Measurements from ENCODE around the gene NOC4L. TPM values are rescaled to one million over a fixed set of nuclear protein-coding genes. Genes with fewer than 3 reads are reported as not detected.

NOC4L gene
- total RNA-seq, 1 donor from 2014 or later = 14.6 TPM

DNA sequence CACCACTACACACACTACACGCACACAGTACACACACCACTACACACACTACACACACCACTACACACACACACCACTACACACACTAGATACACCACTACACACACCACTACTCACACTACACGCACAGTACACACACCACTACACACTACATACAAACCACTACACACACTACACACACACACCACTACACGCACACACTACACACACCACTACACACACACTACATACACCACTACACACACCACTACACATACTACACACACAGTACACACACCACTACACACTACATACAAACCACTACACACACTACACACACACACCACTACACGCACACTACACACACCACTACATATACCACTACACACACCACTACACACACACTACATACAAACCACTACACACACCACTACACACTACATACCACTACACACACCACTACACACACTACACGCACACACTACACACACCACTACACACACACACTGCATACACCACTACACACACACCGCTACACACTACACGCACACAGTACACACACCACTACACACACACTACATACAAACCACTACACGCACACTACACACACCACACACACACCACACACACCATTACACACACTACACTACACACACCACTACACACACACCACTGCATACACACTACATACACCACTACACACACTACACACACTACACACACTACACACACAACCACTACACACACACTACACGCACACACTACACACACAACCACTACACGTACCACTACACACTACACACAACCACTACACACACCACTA lies 11.7 kb downstream of the NOC4L start:
- no peak for DNase-seq (ENCODE audit: low spot score)

DNA sequence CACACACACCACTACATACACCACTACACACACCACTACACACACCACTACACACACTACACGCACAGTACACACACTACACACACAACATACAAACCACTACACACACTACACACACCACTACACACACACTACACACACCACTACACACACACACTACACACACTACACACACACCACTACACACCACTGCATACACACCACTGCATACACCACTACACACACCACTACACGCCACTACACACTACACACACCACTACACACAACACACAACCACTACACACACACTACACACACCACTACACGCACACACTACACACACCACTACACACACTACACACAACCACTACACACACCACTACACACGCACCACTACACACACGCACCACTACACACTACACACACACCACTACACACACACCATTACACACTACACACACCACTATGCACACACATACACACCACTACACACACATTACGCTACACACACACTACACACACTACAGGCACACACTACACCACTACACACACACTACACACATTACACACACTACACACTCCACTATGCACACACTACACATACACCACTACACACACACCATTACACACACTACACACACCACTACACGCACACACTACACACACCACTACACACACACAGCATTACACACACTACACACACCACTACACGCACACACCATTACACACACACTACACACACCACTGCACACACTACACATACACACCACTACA lies 12.5 kb downstream of the NOC4L start:
- DNase-seq (ENCODE audit: low spot score) = no peak

DNA sequence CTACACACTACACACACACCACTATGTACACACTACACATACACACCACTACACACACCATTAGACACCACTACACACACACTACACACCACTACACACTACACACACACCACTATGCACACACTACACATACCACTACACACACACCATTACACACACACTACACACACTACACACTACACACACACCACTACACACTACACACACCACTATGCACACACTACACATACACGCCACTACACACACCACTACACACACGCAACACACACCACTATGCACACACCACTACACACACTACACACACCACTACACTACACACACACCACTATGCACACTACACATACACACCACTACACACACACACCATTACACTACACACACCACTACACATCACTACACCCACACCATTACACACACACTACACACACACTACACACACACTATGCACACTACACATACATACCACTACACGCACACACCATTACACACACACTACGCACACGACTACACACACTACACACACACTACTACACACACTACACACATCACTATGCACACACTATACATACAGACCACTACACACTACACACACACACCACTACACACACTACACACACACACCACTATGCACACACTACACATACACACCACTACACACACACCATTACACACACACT lies 13.6 kb downstream of the NOC4L start:
- no peak for DNase-seq (ENCODE audit: low spot score)

DNA sequence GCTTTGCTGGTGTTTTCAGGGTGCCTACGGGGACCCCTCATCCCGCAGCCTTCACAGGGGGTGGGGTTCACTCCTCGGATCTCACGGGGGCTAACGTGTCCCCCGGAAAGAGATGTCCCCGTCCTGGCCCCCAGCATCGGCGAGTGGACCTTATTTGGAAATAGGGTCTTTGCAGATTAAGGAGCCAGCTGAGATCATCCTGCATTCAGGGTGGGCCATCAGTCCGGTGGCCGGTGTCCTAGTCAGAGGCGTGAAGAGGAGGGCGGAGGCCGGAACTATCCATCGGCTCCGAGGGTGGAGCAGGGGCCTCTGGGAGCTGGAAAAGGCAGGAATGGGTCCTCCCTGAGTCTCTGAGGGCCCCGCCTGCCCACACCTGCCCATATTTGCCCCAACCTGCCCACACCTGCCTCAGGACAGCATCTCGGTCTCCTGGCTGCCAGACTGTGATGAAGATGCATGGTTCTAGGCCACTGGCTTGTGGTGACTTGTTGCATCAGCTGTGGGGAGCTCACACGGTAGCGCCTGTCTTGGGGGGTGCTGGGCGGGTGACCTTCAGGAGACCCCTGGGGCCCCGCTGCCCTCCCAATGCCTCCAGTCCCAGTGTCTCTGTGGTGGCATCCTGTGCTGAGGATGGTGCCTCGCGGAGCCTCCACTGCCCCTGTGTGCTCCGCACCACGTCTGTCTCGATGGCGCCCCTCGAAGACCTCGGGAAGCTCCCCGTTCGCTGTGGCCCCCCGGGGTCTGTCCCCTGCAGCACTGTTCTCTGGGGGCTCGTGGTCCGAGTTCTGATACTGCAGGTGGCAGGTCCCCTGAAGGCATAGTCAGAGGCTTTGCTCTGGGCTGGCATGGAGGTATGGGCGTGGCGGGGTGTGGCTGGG lies 14.7 kb downstream of the NOC4L start:
- no peak for DNase-seq (ENCODE audit: low spot score)

DNA sequence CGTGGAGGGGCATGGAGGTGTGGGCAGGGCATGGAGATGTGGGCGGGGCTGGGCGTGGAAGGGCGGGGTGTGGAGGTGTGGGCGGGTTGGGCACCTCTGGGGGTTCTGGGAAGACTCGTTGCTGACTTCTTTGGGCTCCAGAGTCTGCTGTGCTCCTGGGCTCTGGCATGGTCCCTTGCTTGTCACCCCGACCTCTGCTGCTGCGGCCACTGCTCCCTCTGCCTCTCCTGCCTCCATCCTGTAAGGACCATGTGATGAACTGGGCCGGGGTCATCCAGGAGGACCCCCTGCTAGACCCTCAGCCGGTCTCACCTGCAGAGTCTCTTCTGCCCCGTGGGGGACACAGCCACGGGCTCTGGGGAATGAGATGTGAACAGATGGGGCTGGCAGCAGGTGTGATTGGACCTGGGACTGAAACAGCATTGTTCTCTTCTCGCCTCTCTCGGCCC lies 15.3 kb downstream of the NOC4L start:
- no peak for DNase-seq (ENCODE audit: low spot score)

DNA sequence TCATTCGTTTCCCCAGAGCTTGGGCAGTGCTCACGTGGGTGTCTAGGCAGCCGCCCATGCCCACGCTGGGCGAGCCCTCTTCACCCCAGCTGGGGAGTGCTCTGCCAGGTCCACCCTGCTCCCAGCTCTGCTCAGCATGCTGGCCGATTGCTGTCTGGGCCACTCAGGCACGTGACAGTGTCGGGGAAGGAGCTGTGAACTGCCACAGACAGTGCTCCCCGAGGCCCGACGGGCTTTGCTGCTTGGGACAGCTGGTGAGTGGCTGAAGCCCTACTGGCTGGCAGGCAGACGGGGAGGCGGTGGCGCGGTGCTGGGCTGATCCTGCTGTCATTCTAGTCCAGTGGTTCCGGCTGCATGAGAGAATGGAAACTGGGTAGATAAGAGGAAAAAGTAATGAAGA lies 15.8 kb downstream of the NOC4L start:
- no peak for DNase-seq (ENCODE audit: low spot score)

DNA sequence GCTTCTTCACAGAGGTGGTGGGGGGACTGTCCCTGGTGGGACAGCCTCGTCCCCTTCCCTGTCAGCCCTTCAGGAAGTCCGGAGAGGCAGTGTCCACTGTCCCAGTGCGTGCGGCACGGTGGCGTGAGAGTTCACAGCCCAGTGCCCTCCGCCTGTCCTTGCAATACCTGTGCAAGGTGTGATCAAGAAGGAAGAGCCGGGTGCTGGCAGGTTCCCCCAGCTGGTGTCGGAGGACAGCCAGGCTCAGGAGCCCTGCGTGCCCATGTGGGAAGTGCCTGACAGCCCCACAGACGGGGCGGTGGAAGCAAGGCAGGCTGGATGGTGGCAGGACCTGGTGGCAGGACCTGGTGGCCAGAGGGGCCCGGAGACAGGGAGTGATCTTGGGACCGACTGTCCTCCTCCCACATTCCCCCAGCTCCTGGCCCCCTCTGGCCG lies 16.4 kb downstream of the NOC4L start:
- DNase-seq (ENCODE audit: low spot score) = no peak

DNA sequence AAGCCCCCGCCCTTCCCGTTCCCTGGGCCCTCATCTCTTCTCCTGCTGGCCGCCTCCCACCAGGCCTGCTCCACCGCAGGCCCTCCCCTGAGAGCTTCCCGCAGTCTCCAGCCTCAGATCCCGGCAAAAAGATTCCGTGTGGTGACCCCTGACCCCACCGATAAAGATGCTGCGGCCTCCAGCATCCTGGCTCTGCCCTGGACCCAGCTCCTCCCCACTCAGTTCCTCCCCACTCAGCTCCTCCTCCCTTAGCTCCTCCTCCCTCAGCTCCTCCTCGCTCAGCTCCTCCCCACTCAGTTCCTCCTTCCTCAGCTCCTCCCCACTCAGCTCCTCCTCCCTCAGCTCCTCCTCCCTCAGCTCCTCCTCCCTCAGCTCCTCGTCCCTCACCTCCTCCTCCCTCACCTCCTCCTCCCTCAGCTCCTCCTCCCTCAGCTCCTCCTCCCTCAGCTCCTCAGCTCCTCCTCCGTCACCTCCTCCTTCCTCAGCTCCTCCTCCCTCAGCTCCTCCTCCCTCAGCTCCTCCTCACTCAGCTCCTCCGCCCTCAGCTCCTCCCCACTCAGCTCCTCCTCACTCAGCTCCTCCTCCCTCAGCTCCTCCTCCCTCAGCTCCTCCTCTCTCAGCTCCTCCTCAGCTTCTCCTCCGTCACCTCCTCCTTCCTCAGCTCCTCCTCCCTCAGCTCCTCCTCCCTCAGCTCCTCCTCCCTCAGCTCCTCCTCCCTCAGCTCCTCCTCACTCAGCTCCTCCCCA lies 17.0 kb downstream of the NOC4L start:
- DNase-seq (ENCODE audit: low spot score) = no peak

DNA sequence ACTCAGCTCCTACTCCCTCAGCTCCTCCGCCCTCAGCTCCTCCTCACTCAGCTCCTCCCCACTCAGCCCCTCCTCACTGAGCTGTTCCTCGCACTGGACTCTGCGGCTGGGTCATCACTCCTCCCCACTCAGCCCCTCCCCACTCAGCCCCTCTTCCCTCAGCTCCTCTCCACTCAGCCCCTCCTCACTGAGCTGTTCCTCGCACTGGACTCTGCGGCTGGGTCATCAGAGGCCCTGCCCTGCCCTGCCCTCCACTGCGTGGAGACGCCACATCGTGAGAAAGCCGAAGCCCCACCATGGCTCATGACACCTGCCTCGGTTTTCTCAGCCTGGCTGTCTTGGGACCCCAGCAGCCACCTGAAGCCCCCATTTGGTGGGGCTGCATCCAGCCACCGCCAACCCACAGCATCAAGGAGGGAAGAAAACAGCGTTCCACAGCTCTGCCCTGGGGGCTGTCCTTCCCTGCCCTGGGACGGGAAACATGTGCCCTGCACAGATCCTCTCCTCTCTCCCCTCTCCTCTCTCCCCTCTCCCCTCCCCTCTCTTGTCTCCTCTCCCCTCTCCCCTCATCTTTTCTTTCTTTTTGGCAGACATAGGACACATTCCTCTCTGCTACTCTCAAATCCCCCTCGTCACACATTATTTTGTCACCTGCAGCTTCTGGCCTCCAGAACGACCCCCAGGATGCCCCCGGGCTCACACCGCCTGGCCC lies 17.7 kb downstream of the NOC4L start:
- DNase-seq (ENCODE audit: low spot score) = no peak

DNA sequence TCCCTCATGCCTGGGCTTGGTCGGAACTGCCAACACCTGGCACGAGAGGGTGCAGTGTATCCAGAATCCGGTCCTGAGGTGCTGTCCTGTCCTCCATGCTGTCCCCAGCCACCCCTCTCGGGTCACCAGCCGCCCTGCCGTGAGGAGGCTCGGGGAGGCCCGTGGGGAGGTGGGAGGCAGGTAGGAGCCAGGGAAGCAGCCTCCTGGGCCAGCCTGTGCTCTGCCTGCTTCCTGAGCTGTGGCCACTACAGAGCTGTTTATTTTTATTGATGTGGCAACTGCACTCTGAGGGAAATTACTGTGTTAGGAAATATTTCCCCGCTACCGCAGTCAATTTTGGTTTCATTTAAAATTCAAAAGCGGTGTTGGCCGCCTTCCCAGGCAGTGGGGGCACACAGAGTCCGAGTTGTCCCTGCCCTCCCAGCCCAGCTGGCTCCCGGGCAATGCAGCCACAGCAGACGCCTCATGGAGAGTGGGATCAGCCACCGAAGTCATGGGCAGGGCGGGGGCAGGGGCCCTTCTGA lies 18.3 kb downstream of the NOC4L start:
- no peak for DNase-seq (ENCODE audit: low spot score)

DNA sequence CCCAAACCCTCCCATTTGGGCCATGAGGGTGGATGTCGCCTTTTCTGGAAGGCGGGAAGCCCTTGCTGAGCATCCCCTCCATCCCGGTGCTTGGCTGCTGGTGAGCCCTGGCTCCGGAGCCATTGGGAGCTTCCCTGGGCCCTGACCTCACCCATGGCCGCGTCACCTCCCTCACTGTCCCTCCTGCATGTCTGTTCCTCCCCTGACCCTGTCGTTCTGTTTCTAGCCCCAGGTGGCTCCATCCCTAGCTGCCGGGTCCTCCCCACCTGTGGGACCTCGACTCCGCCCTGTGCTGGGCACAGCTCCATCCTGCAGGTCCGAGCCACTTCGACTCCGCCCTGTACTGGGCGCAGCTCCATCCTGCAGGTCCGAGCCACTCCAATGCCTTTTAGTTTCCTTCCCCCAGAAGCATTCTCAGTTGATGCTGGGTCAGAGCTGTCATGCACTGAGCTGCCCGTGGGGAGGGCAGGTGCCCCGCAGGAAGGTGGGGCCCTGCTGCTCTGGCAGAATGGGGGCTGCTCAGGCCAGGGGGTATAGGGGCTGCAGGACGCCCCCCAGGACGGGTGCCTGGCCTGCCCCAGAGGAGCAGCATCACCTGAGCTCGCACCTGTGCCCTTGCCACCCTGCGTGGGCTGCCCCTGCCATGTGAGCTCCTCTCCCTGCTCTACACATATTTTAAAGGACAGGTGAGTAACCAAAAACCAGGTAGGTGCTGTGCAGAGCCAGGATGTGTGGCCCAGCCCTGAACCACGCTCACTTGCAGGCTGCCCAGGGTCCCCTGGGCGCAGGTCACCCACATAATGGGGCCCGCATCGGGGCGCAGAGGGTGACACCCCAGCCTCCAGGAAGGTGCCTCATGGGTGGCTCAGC lies 19.0 kb downstream of the NOC4L start:
- no peak for DNase-seq (ENCODE audit: low spot score)

DNA sequence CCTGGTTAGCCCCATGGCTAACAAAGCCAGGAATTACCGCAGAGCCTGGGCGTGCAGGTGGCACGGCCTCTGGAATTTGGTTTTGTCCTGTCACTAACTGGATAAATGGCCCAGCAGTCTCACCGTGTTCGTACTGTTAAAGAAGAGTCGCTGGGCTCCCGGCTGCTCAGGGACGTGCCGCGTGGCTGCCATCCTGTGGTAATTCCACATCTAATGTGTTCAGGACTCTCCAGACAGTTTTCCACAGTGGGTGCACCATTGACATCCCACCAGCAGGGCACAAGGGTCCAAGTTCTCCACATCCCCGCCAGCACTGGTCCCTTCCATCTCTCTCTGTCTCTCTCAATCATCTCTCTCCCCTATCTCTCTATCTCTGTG lies 19.6 kb downstream of the NOC4L start:
- no peak for DNase-seq (ENCODE audit: low spot score)

DNA sequence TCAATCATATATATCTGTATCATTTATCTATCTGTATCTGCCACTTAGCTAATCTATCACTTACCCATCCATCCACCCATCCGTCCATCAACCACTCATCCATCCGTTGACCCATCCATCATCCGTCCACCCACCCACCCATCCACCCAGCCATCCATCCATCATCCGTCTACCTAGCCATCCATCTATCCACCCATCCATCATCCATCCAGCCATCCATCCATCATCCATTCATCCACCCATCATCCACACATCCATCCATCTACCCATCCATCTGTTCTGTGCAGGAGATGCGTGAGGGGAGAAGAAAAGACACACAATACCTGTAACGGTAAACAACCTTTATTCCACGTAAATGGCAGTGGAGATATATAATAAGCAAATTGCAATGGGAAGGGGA lies 20.2 kb downstream of the NOC4L start:
- DNase-seq (ENCODE audit: low spot score) = no peak

DNA sequence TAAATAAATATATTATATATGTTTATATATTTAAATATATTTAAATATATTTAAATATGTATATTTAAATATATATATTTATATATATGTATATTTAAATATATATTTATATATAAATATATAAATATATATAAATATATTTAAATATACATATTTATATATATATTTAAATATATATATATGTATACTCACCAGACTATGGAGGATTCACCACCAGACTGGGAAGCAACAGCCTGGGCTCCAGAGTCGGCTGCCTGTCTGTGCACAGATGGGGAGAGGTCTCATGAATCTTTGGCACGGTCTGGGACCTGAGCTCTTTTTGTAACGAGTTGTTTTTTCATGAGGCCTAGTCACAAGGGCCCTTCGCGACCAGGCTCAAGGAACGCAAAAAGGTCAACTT lies 21.3 kb downstream of the NOC4L start:
- DNase-seq (ENCODE audit: low spot score) = no peak

DNA sequence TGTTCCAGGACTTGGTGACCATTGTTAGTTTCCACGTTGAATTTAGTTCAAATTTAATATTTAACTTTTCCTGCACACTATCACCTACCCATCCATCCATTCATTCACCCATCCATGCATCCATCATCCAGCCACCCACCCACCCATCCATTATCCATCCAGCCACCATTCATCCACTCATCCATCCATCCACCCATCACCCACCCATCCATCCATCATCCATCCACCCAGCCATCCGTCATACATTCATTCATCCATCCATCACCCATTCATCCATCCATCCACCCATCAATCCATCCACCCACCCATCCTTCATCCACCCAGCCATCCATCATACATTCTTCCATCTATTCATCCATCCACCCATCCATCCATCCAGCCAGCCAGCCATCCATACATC lies 21.8 kb downstream of the NOC4L start:
- no peak for DNase-seq (ENCODE audit: low spot score)

DNA sequence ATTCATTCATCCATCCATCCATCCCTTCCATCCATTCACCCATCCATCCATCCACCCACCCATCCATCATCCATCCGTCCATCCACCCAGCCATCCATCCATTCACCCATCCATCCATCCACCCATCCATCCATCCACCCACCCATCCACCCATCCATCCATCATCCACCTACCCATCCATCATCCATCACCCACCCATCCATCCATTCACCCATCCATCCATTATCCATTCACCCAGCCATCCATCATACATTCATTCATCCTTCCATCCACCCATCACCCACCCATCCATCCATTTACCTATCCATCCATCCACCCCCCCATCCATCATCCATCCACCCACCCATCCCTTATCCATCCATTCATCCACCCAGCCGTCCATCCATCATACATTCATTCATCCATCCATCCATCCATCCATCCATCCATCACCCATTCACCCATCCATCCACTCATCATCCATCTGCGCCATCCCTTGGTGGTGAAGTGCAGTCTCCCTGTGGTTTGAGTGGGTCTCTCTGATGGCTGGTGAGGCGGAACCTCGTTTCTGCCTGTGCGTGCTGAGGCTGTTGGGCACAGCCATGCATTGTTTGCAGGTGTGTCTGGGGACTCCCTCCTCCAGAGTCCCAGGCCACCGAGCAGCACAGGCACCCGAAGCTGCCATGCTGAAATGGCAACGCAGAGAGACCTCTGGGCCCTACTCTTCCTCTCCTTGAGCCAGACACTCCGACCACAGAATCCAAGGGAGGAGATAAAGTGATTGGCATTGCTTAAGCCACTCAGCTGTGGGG lies 22.7 kb downstream of the NOC4L start:
- no peak for DNase-seq (ENCODE audit: low spot score)

DNA sequence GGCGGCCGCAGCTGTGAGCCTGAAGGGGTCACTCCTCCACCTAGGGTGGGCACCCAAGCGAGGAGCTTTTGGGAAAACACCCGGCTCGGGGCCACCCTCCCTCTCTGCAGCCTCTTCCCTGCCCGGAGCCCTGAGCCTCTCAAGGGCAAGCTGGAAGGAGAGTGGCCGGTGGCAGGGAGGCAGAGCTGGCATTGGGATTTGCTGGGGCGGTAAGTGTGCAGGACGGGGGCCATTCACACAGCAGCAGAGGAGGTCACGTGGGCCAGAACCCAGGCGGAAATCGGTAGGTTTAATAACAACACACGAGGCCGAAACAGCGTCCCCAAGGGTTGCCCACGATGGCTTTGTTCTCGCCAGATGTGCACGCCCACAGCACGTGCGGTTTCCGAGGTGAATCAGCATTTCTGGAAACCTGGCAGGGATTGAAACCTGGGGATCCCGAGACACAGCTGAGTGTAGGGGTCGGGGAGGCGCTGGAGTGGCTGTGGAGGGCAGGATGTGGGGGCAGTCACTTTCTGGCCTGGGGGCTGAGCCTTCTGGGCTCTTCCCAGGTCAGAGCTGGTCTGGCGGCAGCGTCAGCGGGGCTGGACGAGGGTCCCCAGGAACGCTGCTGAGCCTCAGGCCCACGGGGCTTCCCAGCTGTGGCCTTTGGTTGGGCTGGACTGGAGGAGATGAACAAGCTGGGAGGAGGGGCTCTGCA lies 23.5 kb downstream of the NOC4L start:
- DNase-seq (ENCODE audit: low spot score) = no peak

Data from mesenteric fat pad (tissue), 1 donor.